Measurements from ENCODE around the gene MLEC. TPM values are rescaled to one million over a fixed set of nuclear protein-coding genes. Genes with fewer than 3 reads are reported as not detected.
A peak's percentile ranks its signal among the peaks of the same experiment; 100 is the strongest.

Gene MLEC
- total and polyA plus RNA-seq, 2 experiments from 2014 or later = 79.4 to 119 TPM

DNA sequence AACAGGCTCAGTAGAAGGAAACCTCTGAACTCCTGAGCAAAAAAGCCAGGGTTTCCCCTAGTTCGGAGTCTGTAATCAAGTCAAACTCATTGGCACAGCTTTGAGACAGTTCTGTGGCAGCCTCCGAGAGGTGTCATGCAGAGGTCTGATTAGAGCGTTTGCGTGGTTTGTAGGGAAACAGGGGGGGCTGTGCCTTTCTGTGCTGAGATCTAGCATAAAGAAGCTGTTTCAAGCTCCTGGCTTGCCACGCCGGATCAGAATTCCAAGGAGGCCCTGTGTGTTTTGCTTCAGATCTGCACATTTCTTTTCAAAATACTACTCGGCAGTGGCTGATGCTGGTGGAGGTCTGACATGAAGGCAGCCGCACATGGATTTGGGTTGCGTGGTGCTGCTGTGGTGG, 44.8 kb upstream of the MLEC start:
- Histone ChIP-seq H3K27me3 (replicated peaks; ENCODE audit: insufficient read depth) (peaks cover 59% of the 10 kb centered on the region), H3K79me2 (ENCODE audit: insufficient read depth) (no peaks in the 10 kb centered on the region), H3K9ac (no peak overlapping the region), H3K4me2 (ENCODE audit: unreplicated experiment) (no peak overlapping the region), H2AFZ (no peak overlapping the region), H3K36me3 (ENCODE audit: low read depth) (no peaks in the 10 kb centered on the region), H3K4me1 (ENCODE audit: insufficient read depth) (no peaks in the 10 kb centered on the region), H4K20me1 (ENCODE audit: insufficient read depth) (no peaks in the 10 kb centered on the region), H3K9me2 (ENCODE audit: insufficient read depth) (no peaks in the 10 kb centered on the region), H3K4me3 (no peak overlapping the region), H3K27ac (no peak overlapping the region), H3F3A (ENCODE audit: insufficient read depth) (no peaks in the 10 kb centered on the region), H3K9me3 (ENCODE audit: low read depth) (no peaks in the 10 kb centered on the region)
- no peak for DNase-seq
- 79 to 81% methylated on average over 9 of the region's 9 CpGs for WGBS, 2 experiments (ENCODE audit: low coverage in 1 of 2, low lambda C conversion rate in 2 of 2, missing lambda C conversion rate in 2 of 2)
- in situ Hi-C loops (cut with MboI) = no loop called here
- TF ChIP-seq EZH2phosphoT487 (IDR thresholded peaks at IDR 0.05; ENCODE audit: insufficient read depth, low read depth) (no peak), EZH2 (IDR thresholded peaks at IDR 0.05; ENCODE audit: insufficient read depth, poor library complexity, severe bottlenecking) (no peak)

DNA sequence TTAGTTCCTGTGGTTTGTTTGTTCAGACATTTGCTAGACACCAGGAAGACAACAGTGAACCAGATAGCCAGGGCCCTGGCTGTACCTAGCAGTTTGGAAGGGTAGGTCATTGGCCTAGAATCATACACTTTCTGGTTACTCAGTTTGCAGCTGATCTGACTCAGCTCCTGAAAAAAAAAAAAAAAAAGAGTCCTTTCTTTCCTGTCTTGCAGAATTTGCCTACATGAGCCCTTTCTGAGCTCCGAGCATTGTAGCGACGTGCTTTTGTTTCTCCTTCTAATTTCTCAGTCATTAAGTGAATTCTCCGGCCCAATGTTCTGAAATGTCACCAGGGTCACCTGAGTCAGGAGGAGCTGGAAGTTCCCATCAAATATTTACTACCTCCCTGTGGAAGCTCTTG, 44.1 kb upstream of the MLEC start:
- Histone ChIP-seq H3K9me2 (ENCODE audit: insufficient read depth) (no peaks in the 10 kb centered on the region), H3K4me3 (no peak overlapping the region), H3K36me3 (ENCODE audit: low read depth) (no peaks in the 10 kb centered on the region), H3K27ac (no peak overlapping the region), H3K9me3 (ENCODE audit: low read depth) (no peaks in the 10 kb centered on the region), H4K20me1 (ENCODE audit: insufficient read depth) (no peaks in the 10 kb centered on the region), H3K4me2 (ENCODE audit: unreplicated experiment) (no peak overlapping the region), H3K4me1 (ENCODE audit: insufficient read depth) (no peaks in the 10 kb centered on the region), H3K27me3 (replicated peaks; ENCODE audit: insufficient read depth) (peaks cover 59% of the 10 kb centered on the region), H3F3A (ENCODE audit: insufficient read depth) (no peaks in the 10 kb centered on the region), H3K9ac (no peak overlapping the region), H2AFZ (no peak overlapping the region), H3K79me2 (ENCODE audit: insufficient read depth) (no peaks in the 10 kb centered on the region)
- no peak for TF ChIP-seq EZH2 (IDR thresholded peaks at IDR 0.05; ENCODE audit: insufficient read depth, poor library complexity, severe bottlenecking)
- TF ChIP-seq EZH2phosphoT487 (IDR thresholded peaks at IDR 0.05; ENCODE audit: insufficient read depth, low read depth) = no peak
- WGBS, 2 experiments (ENCODE audit: low coverage in 1 of 2, low lambda C conversion rate in 2 of 2, missing lambda C conversion rate in 2 of 2) = 52 to 53% methylated on average over 4 of the region's 4 CpGs
- in situ Hi-C loops (cut with MboI) = no loop called here
- DNase-seq = peak; percentile 32

DNA sequence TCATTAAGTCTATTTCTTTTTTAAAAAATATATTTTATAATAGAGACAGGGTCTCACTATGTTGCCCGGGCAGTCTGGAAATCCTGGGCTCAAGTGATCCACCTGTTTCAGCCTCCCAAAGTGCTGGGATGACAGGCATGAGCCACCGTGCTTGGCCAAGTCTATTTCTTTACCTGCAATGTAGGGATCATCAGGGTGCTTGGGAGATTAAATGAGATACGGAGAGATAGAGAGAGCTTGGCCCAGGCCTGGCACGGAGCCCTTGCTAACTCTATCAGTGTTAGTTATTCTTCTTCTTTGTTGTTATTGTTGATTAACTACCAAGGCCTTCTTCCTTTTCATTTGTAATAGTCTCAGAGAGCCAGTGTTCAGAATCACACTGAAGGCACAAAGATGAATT, 43.4 kb upstream of the MLEC start:
- no peak overlapping the region for H2AFZ ChIP-seq
- peaks cover 59% of the 10 kb centered on the region for H3K27me3 ChIP-seq (replicated peaks; ENCODE audit: insufficient read depth)
- H4K20me1 ChIP-seq (ENCODE audit: insufficient read depth) = no peaks in the 10 kb centered on the region
- H3K4me3 ChIP-seq = no peak overlapping the region
- no peak overlapping the region for H3K27ac ChIP-seq
- DNase-seq = no peak
- no peaks in the 10 kb centered on the region for H3K9me2 ChIP-seq (ENCODE audit: insufficient read depth)
- 0 out of 2 replicates have a peak, but pooled peaks cover 2% of the 10 kb centered on the region for H3K4me1 ChIP-seq (ENCODE audit: insufficient read depth)
- in situ Hi-C loops (cut with MboI) = no loop called here
- no peaks in the 10 kb centered on the region for H3K9me3 ChIP-seq (ENCODE audit: low read depth)
- TF ChIP-seq EZH2 (IDR thresholded peaks at IDR 0.05; ENCODE audit: insufficient read depth, poor library complexity, severe bottlenecking) = no peak
- H3K79me2 ChIP-seq (ENCODE audit: insufficient read depth) = no peaks in the 10 kb centered on the region
- no peaks in the 10 kb centered on the region for H3K36me3 ChIP-seq (ENCODE audit: low read depth)
- no peaks in the 10 kb centered on the region for H3F3A ChIP-seq (ENCODE audit: insufficient read depth)
- H3K4me2 ChIP-seq (ENCODE audit: unreplicated experiment) = no peak overlapping the region
- H3K9ac ChIP-seq = no peak overlapping the region
- 58 to 63% methylated on average over 4 of the region's 4 CpGs for WGBS, 2 experiments (ENCODE audit: low coverage in 1 of 2, low lambda C conversion rate in 2 of 2, missing lambda C conversion rate in 2 of 2)

DNA sequence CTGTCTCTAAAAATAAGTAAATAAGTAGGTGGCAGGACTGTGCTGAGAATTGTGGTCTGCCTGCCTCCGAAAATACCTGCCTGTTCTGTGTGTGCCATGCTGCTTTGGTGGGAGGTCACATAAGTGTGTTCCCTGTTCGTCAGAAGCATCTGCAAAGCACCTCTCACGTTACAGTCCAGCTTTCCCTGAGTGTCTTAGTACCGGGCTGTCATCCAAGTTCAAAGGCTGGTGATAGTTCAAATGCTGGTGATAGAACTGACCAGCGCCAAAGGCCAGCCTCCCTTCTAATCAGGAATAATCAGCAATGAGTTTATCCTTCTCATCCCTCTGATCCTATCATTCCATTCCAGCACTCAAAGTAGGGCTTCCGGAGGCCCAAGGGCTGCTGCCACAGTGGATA, 40.9 kb upstream of the MLEC start:
- 47 to 53% methylated on average over 6 of the region's 6 CpGs for WGBS, 2 experiments (ENCODE audit: low coverage in 1 of 2, low lambda C conversion rate in 2 of 2, missing lambda C conversion rate in 2 of 2)
- Histone ChIP-seq H3F3A (ENCODE audit: insufficient read depth) (no peaks in the 10 kb centered on the region), H3K36me3 (ENCODE audit: low read depth) (no peaks in the 10 kb centered on the region), H3K27ac (no peak overlapping the region), H3K9ac (no peak overlapping the region), H3K79me2 (ENCODE audit: insufficient read depth) (no peaks in the 10 kb centered on the region), H3K9me3 (ENCODE audit: low read depth) (no peaks in the 10 kb centered on the region), H3K4me1 (ENCODE audit: insufficient read depth) (0 out of 2 replicates have a peak, but pooled peaks cover 4% of the 10 kb centered on the region), H2AFZ (no peak overlapping the region), H3K27me3 (replicated peaks; ENCODE audit: insufficient read depth) (peaks cover 57% of the 10 kb centered on the region), H3K4me3 (no peak overlapping the region), H4K20me1 (ENCODE audit: insufficient read depth) (no peaks in the 10 kb centered on the region), H3K9me2 (ENCODE audit: insufficient read depth) (no peaks in the 10 kb centered on the region), H3K4me2 (ENCODE audit: unreplicated experiment) (no peak overlapping the region)
- no peak for DNase-seq
- in situ Hi-C loops (cut with MboI) = no loop called here
- TF ChIP-seq EZH2phosphoT487 (IDR thresholded peaks at IDR 0.05; ENCODE audit: insufficient read depth, low read depth) (no peak), EZH2 (IDR thresholded peaks at IDR 0.05; ENCODE audit: insufficient read depth, poor library complexity, severe bottlenecking) (no peak)

DNA sequence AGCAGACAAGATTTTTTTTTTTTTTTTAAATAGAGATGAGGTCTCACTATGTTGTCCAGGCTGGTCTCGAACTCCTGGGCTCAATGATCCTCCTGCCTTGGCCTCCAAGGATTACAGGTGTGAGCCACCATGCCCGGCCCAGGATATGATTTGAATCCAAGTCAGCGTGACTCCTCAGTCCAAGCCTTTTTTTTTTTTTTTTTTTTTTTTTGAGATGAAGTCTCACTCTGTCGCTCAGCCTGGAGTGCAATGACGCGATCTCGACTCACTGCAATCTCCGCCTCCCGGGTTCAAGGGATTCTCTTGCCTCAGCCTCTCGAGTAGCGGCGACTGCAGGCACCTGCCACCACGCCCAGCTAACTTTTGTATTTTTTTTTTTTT, 39.6 kb upstream of the MLEC start:
- Histone ChIP-seq H3K4me2 (ENCODE audit: unreplicated experiment) (no peak overlapping the region), H3F3A (ENCODE audit: insufficient read depth) (no peaks in the 10 kb centered on the region), H3K4me1 (ENCODE audit: insufficient read depth) (0 out of 2 replicates have a peak, but pooled peaks cover 4% of the 10 kb centered on the region), H3K79me2 (ENCODE audit: insufficient read depth) (no peaks in the 10 kb centered on the region), H3K9me3 (ENCODE audit: low read depth) (no peaks in the 10 kb centered on the region), H3K36me3 (ENCODE audit: low read depth) (no peaks in the 10 kb centered on the region), H2AFZ (no peak overlapping the region), H3K27ac (no peak overlapping the region), H3K4me3 (no peak overlapping the region), H3K27me3 (replicated peaks; ENCODE audit: insufficient read depth) (peaks cover 57% of the 10 kb centered on the region), H3K9me2 (ENCODE audit: insufficient read depth) (no peaks in the 10 kb centered on the region), H3K9ac (no peak overlapping the region), H4K20me1 (ENCODE audit: insufficient read depth) (no peaks in the 10 kb centered on the region)
- WGBS, 2 experiments (ENCODE audit: low coverage in 1 of 2, low lambda C conversion rate in 2 of 2, missing lambda C conversion rate in 2 of 2) = 76 to 79% methylated on average over 13 of the region's 13 CpGs
- no peak for DNase-seq
- in situ Hi-C loops (cut with MboI) = no loop called here
- no peak for TF ChIP-seq EZH2 (IDR thresholded peaks at IDR 0.05; ENCODE audit: insufficient read depth, poor library complexity, severe bottlenecking)
- TF ChIP-seq EZH2phosphoT487 (IDR thresholded peaks at IDR 0.05; ENCODE audit: insufficient read depth, low read depth) = no peak
